Tibial artery (tissue), 4 donors: ENCODE data around the gene PECR.

Experiments
- DNase-seq, 2 donors: peaks; one replicate each; pipeline ENCODE4 v3.0.0-alpha.2; 2019
- H3K27ac ChIP-seq, 2 donors: fragments of 200-600 bp; sonication (generic) in 1 of 2; 1 replicate in 1 of 2; 2 replicates in 1 of 2; pipeline ENCODE4 v1.5.1; 2018 to 2019; ENCODE audit warnings: mild to moderate bottlenecking in 1 of 2
- H3K27me3 ChIP-seq, 2 donors: fragments of 200-600 bp; sonication (generic) in 1 of 2; one replicate each; pipeline versions ENCODE4 v1.5.1 to v1.6.0; 2016 to 2019
- H3K36me3 ChIP-seq, 3 donors: fragments of 200-600 bp; sonication (generic) in 2 of 3; one replicate each; pipeline ENCODE4 v1.5.1; 2016 to 2019; ENCODE audit warnings: mild to moderate bottlenecking in 2 of 3
- H3K4me1 ChIP-seq, 4 donors: fragments of 200-600 bp; sonication (generic) in 2 of 4; 1 replicate in 3 of 4; 2 replicates in 1 of 4; pipeline ENCODE4 v1.5.1; 2016 to 2019
- H3K4me3 ChIP-seq, 2 donors: fragments of 200-600 bp; sonication (generic) in 1 of 2; 1 replicate in 1 of 2; 2 replicates in 1 of 2; pipeline ENCODE4 v1.5.1; 2018 to 2019; ENCODE audit warnings: mild to moderate bottlenecking in 2 of 2
- H3K9me3 ChIP-seq, 3 donors: fragments of 200-600 bp; sonication (generic) in 1 of 3; one replicate each; pipeline ENCODE4 v1.5.1; 2016 to 2019
- CTCF ChIP-seq, 2 experiments: fragments of 200-600 bp in 1 of 2; fragments of 450-650 bp in 1 of 2; IDR thresholded peaks; one replicate each; pipeline ENCODE4 v1.5.1; 2017 to 2019; ENCODE audit warnings: antibody characterized with exemption in 2 of 2, mild to moderate bottlenecking in 1 of 2, moderate library complexity in 1 of 2
- intact Hi-C: fragments of 100-400 bp; cut with DNase I; formaldehyde crosslinking; loops from one replicate; pipeline ENCODE4 v1.15.0; 2023; ENCODE audit warnings: low total_unique reads

The PECR gene

GRCh38 chr2:216119146-216119545, 37.5 kb upstream of the PECR start:
- no peak for TF ChIP-seq CTCF (IDR thresholded peaks at IDR 0.05)
- no peaks in the 10 kb centered on the region for H3K27me3 ChIP-seq
- H3K4me3 ChIP-seq, result no peak overlapping the region
- intact Hi-C loops, result no loop called here
- no peak overlapping the region for H3K27ac ChIP-seq
- no peaks in the 10 kb centered on the region for H3K9me3 ChIP-seq
- H3K4me1 ChIP-seq, result peaks cover 0 to 33% (median 13%) of the 10 kb centered on the region in 4 donors
- peaks cover 69 to 81% (median 74%) of the 10 kb centered on the region in 3 donors for H3K36me3 ChIP-seq
- DNase-seq, result no peak

GRCh38 chr2:216118474-216118873, 36.9 kb upstream of the PECR start:
- Histone ChIP-seq H3K27ac (no peak overlapping the region), H3K9me3 (no peaks in the 10 kb centered on the region), H3K4me1 (peaks cover 0 to 34% (median 13%) of the 10 kb centered on the region in 4 donors), H3K36me3 (peaks cover 66 to 81% (median 74%) of the 10 kb centered on the region in 3 donors), H3K27me3 (no peaks in the 10 kb centered on the region), H3K4me3 (no peak overlapping the region)
- DNase-seq, result no peak
- TF ChIP-seq CTCF (IDR thresholded peaks at IDR 0.05), result no peak
- intact Hi-C loops, result no loop called here

- no peaks in the 10 kb centered on the region for H3K27me3 ChIP-seq
- peaks cover 0 to 34% (median 15%) of the 10 kb centered on the region in 4 donors for H3K4me1 ChIP-seq
- intact Hi-C loops, result no loop called here
- H3K27ac ChIP-seq, result no peak overlapping the region
- peaks cover 66 to 81% (median 74%) of the 10 kb centered on the region in 3 donors for H3K36me3 ChIP-seq
- no peaks in the 10 kb centered on the region for H3K9me3 ChIP-seq
- no peak for TF ChIP-seq CTCF (IDR thresholded peaks at IDR 0.05)
- DNase-seq, result no peak
- no peak overlapping the region for H3K4me3 ChIP-seq
These were observed 36.1 kb upstream of the PECR start for GRCh38 chr2:216117561-216118340.

- no peaks in the 10 kb centered on the region for H3K9me3 ChIP-seq
- peaks cover 0 to 46% (median 18%) of the 10 kb centered on the region in 4 donors for H3K4me1 ChIP-seq
- no peaks in the 10 kb centered on the region for H3K27me3 ChIP-seq
- no peak overlapping the region for H3K27ac ChIP-seq
- no peak for DNase-seq
- peaks cover 57 to 80% (median 65%) of the 10 kb centered on the region in 3 donors for H3K36me3 ChIP-seq
- H3K4me3 ChIP-seq, result no peak overlapping the region
- intact Hi-C loops, result no loop called here
- TF ChIP-seq CTCF (IDR thresholded peaks at IDR 0.05), result no peak
These were observed 34.8 kb upstream of the PECR start for GRCh38 chr2:216116418-216116817.

- Histone ChIP-seq H3K27ac (peak overlapping the region; percentile 79 to 81), H3K36me3 (peaks cover 42 to 75% (median 50%) of the 10 kb centered on the region in 3 donors), H3K27me3 (no peaks in the 10 kb centered on the region), H3K9me3 (no peaks in the 10 kb centered on the region), H3K4me3 (peak overlapping the region; percentile 52 to 54), H3K4me1 (peaks cover 0 to 61% (median 31%) of the 10 kb centered on the region in 4 donors)
- peak; percentile 99 for DNase-seq
- peak; percentile 77 to 89 for TF ChIP-seq CTCF (IDR thresholded peaks at IDR 0.05)
- intact Hi-C loops, result no loop called here
These were observed 33.3 kb upstream of the PECR start for GRCh38 chr2:216114714-216115531.
